ENCODE data around the gene REEP3.
"Not testable (repeated sequence)": the region's sequence is repeated elsewhere in the genome, so short reads cannot be mapped to it uniquely, and the experiment has no call there.

Gene REEP3

DNA sequence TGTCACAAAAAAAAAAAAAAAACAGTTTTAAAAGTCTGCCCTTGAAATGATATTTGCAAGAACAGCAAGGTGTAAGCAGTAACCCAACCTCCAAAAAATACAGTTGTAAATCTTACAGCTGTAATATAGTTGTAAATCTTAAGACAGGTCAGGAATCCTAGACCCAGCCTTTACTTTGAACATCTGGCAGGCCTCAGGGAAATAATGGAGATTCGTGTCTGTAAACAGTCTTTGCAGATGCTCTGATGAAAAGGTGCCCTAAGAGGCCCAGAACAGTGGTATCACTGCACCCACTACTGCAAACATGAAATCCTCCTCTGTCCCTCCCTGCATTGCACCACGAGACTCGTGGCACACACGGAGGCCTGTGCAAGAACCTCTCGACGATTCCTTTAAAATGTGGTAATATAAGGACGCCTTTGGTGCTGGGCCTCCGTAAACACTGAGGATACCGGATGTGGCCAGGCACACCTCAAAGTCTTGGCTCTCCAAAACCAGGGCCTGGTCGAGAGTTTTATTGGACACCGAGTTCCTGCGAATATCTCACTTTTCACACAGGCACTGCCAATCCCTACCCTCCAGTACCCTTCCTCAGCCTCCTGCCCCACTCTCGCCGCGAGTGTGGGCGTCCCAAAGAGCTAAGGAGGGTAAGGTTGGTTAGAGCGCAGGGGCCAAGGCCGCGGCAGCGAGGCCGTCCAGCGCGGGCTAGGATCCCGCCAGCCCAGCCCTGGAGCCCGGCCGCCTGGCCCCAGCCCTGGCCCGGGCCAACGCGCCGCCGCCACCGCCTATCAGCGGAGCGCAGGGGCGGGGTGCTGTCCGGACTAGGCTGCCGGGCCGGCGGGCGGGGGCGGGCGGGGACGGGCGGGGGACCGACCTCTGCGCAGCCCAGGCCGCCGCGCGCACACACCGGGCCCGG is at the start of gene REEP3:
Gene REEP3, plus strand, starts transcription at position 902 of the 916 bp plus-strand sequence. CDS start 145 bp downstream, outside the sequence.
- DNase-seq, result peak; percentile 16

- DNase-seq, result no peak
Observed at GRCh38 chr10:63474488-63474887, 46.7 kb upstream of the REEP3 start.

GRCh38 chr10:63477927-63478326 is 43.3 kb upstream of the REEP3 start:
- DNase-seq, result no peak

DNA sequence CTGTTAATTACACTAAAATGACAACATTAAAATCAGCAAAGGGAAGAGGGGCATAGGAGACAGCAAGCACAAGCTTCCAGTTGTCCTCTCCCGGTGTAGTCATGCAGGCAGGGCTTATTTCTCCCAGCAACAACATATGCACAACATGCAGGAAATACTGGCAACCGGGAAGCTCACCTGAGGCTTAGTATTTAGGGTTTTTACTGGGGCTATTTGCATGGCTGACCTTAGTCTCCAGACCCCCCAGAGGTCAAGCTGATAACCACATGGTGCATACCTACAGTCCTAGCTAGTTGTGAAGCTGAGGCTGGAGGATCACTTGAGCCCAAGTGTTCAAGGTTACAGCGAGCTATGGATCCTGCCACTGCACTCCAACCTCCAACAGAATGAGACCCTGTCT is 42.6 kb upstream of the REEP3 start:
- no peak for DNase-seq

- no peak for DNase-seq
Observed at GRCh38 chr10:63480237-63480636, 41.0 kb upstream of the REEP3 start.

DNA sequence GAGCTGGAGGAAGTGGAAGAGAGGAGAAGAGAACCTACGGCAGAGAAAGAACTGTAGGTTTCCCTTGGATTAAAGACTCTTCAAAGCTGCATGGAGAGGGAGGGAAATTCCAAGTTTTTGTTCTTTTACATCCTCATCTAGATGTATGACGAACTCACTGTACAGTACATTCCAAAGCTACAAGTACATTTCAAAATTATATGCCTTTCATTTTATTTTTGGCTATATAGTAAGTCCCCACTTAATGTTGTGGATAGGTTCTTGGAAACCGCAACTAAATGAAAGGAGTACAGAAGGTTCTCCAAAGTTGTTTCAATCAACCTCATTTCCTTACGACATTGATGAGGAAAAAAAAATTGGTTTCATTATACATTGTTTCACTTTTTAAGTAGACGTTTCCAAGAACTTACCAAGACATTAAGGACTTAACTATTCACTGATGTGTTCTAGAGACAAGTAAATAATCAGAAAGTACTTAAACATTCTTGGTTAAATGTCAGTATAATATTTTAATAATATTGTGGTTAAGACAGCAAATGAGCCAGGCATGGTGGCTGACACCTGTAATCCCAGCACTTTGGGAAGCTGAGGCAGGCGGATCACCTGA is 39.3 kb upstream of the REEP3 start:
- no peak for DNase-seq

GRCh38 chr10:63483983-63484382 is 37.2 kb upstream of the REEP3 start:
- no peak for DNase-seq

DNA sequence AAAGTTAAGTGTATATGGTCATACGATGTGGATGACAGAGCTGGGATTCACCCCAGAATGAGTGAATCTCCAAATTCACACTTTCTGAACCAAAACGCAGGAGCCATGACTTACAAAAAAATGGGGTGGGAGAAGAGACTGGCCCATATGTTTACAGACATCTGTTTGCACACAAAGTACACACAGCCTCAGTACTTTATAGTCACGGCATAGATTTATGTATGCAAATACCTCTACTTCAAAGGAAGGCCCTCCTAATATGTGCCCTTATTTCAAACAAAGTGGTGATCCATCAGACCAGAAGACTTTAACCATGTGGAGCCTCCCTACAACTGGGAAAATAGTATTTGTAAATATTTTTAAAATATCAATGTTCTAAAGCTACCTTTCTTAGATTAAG is 33.2 kb upstream of the REEP3 start:
- DNase-seq, result no peak

- no peak for DNase-seq
Observed at GRCh38 chr10:63489838-63490237, 31.4 kb upstream of the REEP3 start.

- DNase-seq, result no peak
Observed at GRCh38 chr10:63491588-63492316, 29.4 kb upstream of the REEP3 start.

- not testable (repeated sequence) for DNase-seq
Observed at GRCh38 chr10:63492317-63492690, 28.9 kb upstream of the REEP3 start.

DNA sequence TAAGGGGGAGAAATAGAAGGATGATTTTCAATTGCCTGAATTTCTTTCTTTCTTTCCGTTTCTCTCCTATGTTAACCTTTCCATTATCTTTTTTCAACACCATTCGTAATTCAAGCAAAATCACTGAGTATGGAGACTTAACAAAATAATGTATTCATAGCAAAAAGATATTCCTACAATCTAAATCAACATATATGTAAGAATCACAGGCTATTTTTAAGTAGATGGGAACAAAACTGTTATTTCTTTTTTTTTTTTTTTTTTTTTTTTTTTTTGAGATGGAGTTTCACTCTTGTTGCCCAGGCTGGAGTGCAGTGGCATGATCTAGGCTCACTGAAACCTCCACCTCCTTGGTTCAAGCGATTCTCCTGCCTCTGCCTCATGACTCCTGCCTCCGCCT is 28.2 kb upstream of the REEP3 start:
- no peak for DNase-seq

GRCh38 chr10:63494951-63495350 is 26.2 kb upstream of the REEP3 start:
- no peak for DNase-seq

- DNase-seq, result no peak
Observed at GRCh38 chr10:63496561-63496960, 24.6 kb upstream of the REEP3 start.

- DNase-seq, result no peak
Observed at GRCh38 chr10:63497321-63497720, 23.9 kb upstream of the REEP3 start.

DNA sequence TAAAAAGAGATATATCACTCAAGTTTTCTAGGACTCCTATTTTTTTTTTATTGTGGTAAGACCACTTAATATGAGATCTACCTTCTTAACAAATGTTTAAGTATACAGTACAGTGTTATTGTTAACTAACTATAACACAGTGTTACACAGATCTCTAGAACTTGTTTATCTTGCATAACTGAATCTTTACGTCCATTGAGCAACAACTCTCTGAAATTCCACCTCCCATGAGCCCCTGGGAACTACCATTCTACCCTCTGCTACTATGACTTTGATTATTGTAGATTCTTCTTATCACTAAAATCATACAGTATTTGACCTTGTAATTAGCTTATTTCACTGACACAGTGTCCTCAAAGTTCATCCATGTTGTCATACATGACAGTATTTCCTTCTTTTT is 22.5 kb upstream of the REEP3 start:
- DNase-seq, result no peak

- not testable (repeated sequence) for DNase-seq
Observed at GRCh38 chr10:63500551-63500950, 20.6 kb upstream of the REEP3 start.

DNA sequence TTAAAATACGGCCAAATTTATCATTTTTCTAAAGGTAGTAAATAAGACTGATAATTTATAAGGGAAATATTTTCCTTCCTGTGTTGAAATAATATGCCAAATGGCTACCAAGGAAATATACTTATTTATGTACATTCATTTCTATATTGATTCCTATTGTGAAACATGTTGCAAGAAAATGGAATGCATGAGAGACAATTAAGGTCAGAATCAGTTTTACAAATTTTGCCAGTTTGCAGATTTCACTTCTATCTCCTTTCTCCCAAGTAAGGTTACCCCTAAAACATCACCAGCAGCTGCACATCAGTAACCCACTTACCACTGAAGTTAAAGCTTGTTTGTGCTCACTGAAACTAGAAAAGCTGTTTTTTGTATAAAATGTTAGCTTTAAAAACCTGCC is 19.2 kb upstream of the REEP3 start:
- no peak for DNase-seq

GRCh38 chr10:63502832-63503231 is 18.4 kb upstream of the REEP3 start:
- DNase-seq, result no peak

DNA sequence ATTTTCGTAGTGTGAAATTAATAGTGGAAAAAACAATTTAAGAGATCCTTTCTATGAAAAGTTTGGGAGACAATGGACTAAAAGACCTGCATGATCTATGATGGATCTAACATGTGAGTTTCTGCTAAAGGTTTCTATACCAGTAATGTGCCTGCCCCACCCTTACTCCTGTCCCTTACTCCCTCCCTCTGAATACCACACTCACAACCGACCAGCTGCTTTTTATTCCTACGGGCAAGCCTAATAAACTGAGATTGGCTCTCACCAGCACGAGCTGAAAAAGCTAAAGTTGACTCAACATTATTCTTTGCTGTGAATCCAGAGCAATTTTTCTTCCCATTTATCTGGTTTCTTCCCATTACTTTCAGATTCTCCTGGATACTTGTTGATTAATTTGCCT is 17.8 kb upstream of the REEP3 start:
- DNase-seq, result no peak

DNA sequence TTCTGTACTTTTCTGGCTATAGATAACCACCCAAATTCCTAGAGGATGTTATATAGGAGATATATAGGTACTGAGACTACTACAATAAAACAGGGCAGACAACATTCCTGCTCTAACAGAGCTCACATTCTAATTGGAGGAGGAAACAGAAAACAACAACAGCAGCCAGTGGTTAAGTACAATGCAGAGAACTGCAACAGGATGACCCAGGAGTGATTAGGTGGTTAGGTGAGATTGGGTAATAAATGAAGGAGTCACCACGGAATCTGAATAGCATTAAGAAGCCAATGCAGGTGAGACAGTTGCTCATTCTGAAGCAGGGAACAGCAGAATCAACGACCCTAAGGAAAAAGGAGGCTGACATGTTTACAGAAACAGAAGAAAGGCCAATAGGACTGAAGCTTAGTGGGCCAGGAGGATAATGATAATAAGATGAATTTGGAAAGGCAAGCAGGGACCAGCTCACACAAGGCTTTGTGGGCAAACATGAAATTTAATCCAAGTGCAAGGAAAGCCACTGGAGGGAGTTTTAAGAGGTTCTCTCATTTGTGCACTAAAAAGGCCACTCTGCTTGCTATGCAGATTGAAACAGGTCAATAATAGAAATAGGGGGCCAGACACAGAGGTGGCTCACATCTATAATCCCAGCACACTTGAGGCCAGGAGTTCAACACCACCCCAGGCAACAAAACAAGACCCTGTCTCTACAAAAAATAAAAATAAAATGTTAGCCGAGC is 16.9 kb upstream of the REEP3 start:
- no peak for DNase-seq

- no peak for DNase-seq
Observed at GRCh38 chr10:63505562-63505961, 15.6 kb upstream of the REEP3 start.

GRCh38 chr10:63506554-63506953 is 14.6 kb upstream of the REEP3 start:
- DNase-seq, result no peak
